GM23248 (cell line): ENCODE data around the gene UROC1.

ENCODE experiments used
- EZH2 ChIP-seq: fragments of 200-600 bp; sonication (generic); IDR thresholded peaks from 2 replicates; pipeline ENCODE4 v1.6.1; 2018; ENCODE audit warnings: antibody characterized with exemption, mild to moderate bottlenecking; ENCODE audit not compliant: insufficient read depth, poor library complexity, severe bottlenecking
- EZH2phosphoT487 ChIP-seq: fragments of 200-600 bp; sonication (generic); IDR thresholded peaks from 2 replicates; pipeline ENCODE4 v1.6.1; 2018; ENCODE audit warnings: antibody characterized with exemption, moderate library complexity, mild to moderate bottlenecking, low read depth; ENCODE audit not compliant: insufficient read depth

- no peak for TF ChIP-seq EZH2
- TF ChIP-seq EZH2phosphoT487: no peak
Measured at GRCh38 chr3:126510308-126510910, 7.2 kb downstream of the UROC1 start.
